ENCODE measurements around the gene GUCA2A.

Gene GUCA2A

GRCh38 chr1:42176902-42177519 is 12.5 kb upstream of the GUCA2A start:
- peaks cover 49% of the 10 kb centered on the region for H3K36me3 ChIP-seq
- TF ChIP-seq CTCF (IDR thresholded peaks at IDR 0.05) = peak; percentile 20
- H3K9me3 ChIP-seq = no peaks in the 10 kb centered on the region
- no peaks in the 10 kb centered on the region for H3K27me3 ChIP-seq
- H3K4me3 ChIP-seq (ENCODE audit: low read depth in 1 of 2, low read length in 1 of 2) = no peak overlapping the region
- H3K4me1 ChIP-seq (ENCODE audit: control insufficient read depth in 1 of 2, insufficient read depth in 1 of 2, low read depth in 1 of 2, low read length in 1 of 2) = no peaks in the 10 kb centered on the region
- H3K27ac ChIP-seq = no peak overlapping the region

- TF ChIP-seq CTCF (IDR thresholded peaks at IDR 0.05) = no peak
- H3K27ac ChIP-seq = no peak overlapping the region
- H3K9me3 ChIP-seq = no peaks in the 10 kb centered on the region
- no peak overlapping the region for H3K4me3 ChIP-seq (ENCODE audit: low read depth in 1 of 2, low read length in 1 of 2)
- H3K4me1 ChIP-seq (ENCODE audit: control insufficient read depth in 1 of 2, insufficient read depth in 1 of 2, low read depth in 1 of 2, low read length in 1 of 2) = no peaks in the 10 kb centered on the region
- H3K36me3 ChIP-seq = peaks cover 34% of the 10 kb centered on the region
- no peaks in the 10 kb centered on the region for H3K27me3 ChIP-seq
These were observed 10.9 kb upstream of the GUCA2A start for GRCh38 chr1:42175314-42176054.

GRCh38 chr1:42173961-42174735 is 9.6 kb upstream of the GUCA2A start:
- Histone ChIP-seq H3K36me3 (peaks cover 23% of the 10 kb centered on the region), H3K27me3 (no peaks in the 10 kb centered on the region), H3K4me3 (ENCODE audit: low read depth in 1 of 2, low read length in 1 of 2) (no peak overlapping the region), H3K9me3 (no peaks in the 10 kb centered on the region), H3K4me1 (ENCODE audit: control insufficient read depth in 1 of 2, insufficient read depth in 1 of 2, low read depth in 1 of 2, low read length in 1 of 2) (no peaks in the 10 kb centered on the region), H3K27ac (no peak overlapping the region)
- no peak for TF ChIP-seq CTCF (IDR thresholded peaks at IDR 0.05)

- Histone ChIP-seq H3K36me3 (peaks cover 16% of the 10 kb centered on the region), H3K9me3 (no peaks in the 10 kb centered on the region), H3K4me1 (ENCODE audit: control insufficient read depth in 1 of 2, insufficient read depth in 1 of 2, low read depth in 1 of 2, low read length in 1 of 2) (no peaks in the 10 kb centered on the region), H3K4me3 (ENCODE audit: low read depth in 1 of 2, low read length in 1 of 2) (no peak overlapping the region), H3K27ac (no peak overlapping the region), H3K27me3 (no peaks in the 10 kb centered on the region)
- peak; percentile 92 for TF ChIP-seq CTCF (IDR thresholded peaks at IDR 0.05)
These were observed 8.8 kb upstream of the GUCA2A start for GRCh38 chr1:42173155-42173933.

- no peak overlapping the region for H3K4me3 ChIP-seq (ENCODE audit: low read depth in 1 of 2, low read length in 1 of 2)
- peaks cover 13% of the 10 kb centered on the region for H3K36me3 ChIP-seq
- no peak for TF ChIP-seq CTCF (IDR thresholded peaks at IDR 0.05)
- H3K27me3 ChIP-seq = no peaks in the 10 kb centered on the region
- no peaks in the 10 kb centered on the region for H3K9me3 ChIP-seq
- no peaks in the 10 kb centered on the region for H3K4me1 ChIP-seq (ENCODE audit: control insufficient read depth in 1 of 2, insufficient read depth in 1 of 2, low read depth in 1 of 2, low read length in 1 of 2)
- H3K27ac ChIP-seq = no peak overlapping the region
These were observed 8.0 kb upstream of the GUCA2A start for GRCh38 chr1:42172381-42173133.
